ENCODE results near the gene ANKDD1A. TPM values are rescaled to one million over a fixed set of nuclear protein-coding genes. Genes with fewer than 3 reads are reported as not detected.

Gene ANKDD1A
- total RNA-seq, 1 donor from 2014 or later: 3.0 TPM

DNA sequence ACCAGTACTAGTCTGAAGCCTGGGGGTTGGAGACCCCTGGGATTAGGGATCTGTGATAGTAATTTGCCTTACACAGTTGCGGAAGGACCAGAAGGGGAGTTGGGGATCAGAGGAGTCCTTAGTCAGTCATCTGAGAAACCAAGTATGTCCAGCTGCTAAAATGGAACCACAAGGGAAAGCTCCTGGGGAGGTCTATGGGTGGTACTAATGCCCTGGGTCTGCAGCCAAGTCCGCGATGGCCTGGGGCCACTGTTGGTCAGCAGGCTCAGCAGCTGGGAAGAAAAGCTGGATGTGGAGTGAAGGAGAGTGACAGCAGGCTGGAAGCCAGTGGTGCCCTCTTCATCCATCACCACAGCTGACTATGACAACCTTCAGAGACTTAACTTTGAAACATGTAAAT lies 2.2 kb upstream of the ANKDD1A start:
- H3K4me3 ChIP-seq (ENCODE audit: low read depth, low read length): no peak overlapping the region
- TF ChIP-seq, protein P1, sequence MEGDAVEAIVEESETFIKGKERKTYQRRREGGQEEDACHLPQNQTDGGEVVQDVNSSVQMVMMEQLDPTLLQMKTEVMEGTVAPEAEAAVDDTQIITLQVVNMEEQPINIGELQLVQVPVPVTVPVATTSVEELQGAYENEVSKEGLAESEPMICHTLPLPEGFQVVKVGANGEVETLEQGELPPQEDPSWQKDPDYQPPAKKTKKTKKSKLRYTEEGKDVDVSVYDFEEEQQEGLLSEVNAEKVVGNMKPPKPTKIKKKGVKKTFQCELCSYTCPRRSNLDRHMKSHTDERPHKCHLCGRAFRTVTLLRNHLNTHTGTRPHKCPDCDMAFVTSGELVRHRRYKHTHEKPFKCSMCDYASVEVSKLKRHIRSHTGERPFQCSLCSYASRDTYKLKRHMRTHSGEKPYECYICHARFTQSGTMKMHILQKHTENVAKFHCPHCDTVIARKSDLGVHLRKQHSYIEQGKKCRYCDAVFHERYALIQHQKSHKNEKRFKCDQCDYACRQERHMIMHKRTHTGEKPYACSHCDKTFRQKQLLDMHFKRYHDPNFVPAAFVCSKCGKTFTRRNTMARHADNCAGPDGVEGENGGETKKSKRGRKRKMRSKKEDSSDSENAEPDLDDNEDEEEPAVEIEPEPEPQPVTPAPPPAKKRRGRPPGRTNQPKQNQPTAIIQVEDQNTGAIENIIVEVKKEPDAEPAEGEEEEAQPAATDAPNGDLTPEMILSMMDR (conservative IDR thresholded peaks at IDR 0.05; ENCODE audit: low read depth, low read length): no peak

DNA sequence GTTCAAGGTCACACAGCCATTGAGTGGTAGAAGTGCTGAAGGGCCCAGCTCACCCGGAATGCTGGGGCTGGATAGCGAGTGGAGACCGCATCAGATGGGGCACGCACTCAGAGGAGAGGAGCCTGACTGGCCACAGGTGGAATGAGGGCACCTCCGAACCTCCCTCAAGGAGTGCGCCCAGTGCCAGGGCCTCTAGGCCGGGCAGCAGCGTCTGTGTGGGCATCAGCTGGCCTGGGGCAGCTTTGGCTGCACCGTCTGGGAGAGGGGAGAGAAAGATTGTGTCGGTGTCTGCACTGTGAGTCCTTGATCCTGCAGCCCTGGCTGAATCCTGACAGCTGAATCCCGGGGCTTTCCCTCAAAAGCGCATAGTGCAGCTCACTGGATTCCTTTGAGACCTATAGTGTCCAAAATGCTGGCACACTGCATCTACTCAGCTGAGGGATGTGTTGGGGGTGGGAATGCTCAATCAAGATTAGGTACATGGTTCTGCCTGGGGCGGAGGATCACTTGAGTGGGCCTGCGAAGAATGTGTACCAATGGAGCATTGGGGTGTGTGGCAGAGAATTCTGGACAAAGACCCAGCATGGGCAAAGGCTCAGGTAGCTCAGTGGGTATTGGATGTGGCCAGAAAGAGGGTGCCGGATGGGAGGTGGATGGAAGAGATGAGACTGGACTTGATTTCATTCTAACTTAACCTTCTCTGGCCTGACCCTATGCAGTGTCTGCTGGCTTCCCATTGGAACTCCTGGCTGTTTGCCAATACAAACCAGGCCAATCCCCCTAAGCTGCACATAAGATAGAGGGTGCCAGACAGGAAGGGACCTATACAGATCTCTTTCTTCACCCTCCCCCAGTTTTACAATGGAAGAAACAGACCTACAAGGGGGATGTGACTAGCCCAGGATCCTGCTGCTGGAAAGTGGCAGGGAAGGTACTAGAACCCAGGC lies 950 bp downstream of the ANKDD1A start:
- H3K4me3 ChIP-seq (ENCODE audit: low read depth, low read length): no peak overlapping the region
- DNase-seq (ENCODE audit: low read depth): no peak
- TF ChIP-seq, protein P1 (conservative IDR thresholded peaks at IDR 0.05; ENCODE audit: low read depth, low read length): no peak

More for the DNA sequence above, 2.2 kb upstream of the ANKDD1A start:
- DNase-seq (ENCODE audit: low read depth): no peak

DNA sequence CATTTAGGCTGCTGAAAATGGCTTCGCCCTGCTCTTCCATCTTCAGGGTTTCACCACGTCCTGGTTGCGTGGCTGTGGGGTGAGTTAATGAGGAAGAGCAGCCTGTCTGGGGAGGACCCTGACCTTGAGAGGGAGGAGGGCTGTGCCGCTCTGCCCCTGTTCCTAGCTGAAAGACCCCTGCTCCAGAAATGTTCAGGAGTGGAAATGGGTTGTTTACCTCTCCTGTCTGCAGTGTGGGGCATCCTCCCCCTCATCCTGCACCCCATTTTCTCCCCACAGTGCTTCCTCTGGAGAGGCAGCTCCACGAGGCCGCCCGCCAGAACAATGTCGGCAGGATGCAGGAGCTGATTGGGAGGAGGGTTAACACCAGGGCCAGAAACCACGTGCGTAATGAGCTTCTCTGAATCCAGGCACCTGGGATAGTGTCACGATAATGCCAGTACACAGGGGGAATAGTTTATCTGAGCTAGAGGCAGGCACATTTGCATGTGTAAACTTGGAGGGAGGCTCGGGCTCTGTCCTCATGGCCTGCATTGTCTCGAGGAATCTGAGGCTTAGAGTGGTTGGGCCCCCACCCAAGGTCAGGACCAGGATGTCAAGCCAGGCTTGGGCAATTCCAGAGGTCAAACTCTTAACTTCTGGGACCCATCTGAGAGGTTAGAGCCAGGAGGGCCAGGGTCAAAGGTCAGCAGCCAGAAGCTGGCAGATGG lies 4.0 kb downstream of the ANKDD1A start:
- TF ChIP-seq, protein P1 (conservative IDR thresholded peaks at IDR 0.05; ENCODE audit: low read depth, low read length): no peak
- DNase-seq (ENCODE audit: low read depth): no peak
- H3K4me3 ChIP-seq (ENCODE audit: low read depth, low read length): no peak overlapping the region

DNA sequence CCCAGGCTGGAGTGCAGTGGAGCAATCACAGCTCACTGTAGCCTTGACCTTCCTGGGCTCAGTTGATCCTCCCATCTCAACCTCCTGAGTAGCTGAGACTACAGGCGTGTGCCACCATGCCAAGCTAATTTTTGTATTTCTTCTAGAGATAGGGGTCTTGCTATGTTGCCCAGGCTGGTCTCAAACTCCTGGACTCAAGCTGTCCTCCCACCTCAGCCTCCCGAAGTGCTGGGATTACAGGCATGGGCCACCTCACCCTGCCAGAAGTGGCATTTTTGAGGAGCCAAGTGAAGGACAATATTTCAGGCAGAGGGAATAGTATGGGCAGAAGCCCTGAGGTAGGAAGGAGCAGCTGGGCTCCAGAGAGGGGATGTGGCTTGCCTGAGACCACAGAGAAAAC lies 4.7 kb downstream of the ANKDD1A start:
- TF ChIP-seq, protein P1 (conservative IDR thresholded peaks at IDR 0.05; ENCODE audit: low read depth, low read length): no peak
- no peak for DNase-seq (ENCODE audit: low read depth)
- no peak overlapping the region for H3K4me3 ChIP-seq (ENCODE audit: low read depth, low read length)

DNA sequence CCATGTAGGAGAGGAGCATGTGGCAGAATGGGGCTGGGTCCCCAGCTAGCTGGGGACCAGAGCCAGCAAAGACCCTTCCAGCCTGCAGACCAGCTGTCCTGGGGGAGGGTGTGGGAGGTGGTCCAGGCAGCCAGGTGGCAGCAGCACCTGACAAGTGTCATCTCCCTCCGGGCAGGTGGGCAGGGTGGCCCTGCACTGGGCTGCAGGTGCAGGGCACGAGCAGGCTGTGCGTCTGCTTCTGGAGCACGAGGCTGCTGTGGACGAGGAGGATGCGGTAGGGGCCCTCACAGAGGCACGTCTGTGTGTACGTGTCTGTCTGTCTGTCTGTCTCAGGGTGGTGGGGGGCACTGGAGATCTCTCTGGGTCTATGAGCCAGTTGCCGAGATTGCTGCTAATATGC lies 5.5 kb downstream of the ANKDD1A start:
- H3K4me3 ChIP-seq (ENCODE audit: low read depth, low read length): no peak overlapping the region
- DNase-seq (ENCODE audit: low read depth): no peak
- TF ChIP-seq, protein P1 (conservative IDR thresholded peaks at IDR 0.05; ENCODE audit: low read depth, low read length): no peak

DNA sequence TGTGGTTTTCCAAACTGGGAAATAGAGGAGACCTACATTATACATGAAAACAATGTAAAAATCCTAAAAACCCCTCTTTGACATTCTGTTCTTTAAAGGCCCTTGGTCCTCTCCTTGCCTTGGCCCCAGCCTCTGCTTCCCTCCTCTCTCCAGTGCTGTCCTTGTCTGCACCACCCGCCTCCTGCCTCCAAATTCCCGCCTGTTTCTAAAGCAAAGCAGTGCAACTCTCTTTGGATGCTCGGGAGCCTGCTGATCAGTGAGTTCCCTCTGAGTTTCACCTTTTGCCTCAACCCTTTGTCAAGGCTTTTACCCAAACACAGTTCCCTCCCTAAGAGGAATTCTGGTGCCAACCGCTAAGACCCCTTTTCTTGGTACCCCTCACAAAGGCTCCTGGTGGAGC lies 8.0 kb downstream of the ANKDD1A start:
- DNase-seq (ENCODE audit: low read depth): no peak
- no peak overlapping the region for H3K4me3 ChIP-seq (ENCODE audit: low read depth, low read length)
- TF ChIP-seq, protein P1 (conservative IDR thresholded peaks at IDR 0.05; ENCODE audit: low read depth, low read length): no peak

Measured in epithelial cell of proximal tubule (primary cell).